Chondrocyte (in vitro differentiated cells): ENCODE results near the gene ALG8. TPM values are rescaled to one million over a fixed set of nuclear protein-coding genes. Genes with fewer than 3 reads are reported as not detected.
"Not testable (repeated sequence)": the region's sequence is repeated elsewhere in the genome, so short reads cannot be mapped to it uniquely, and the experiment has no call there.

ENCODE experiments used
- DNase-seq: peaks from one replicate; pipeline ENCODE4 v3.0.0; 2021; ENCODE audit warnings: mixed read lengths, low spot score
- H3K27ac Mint-ChIP-seq: one replicate; pipeline ENCODE4 v1.8.0; 2021; ENCODE audit warnings: mild to moderate bottlenecking, moderate library complexity, mixed read lengths; ENCODE audit not compliant: unreplicated experiment
- H3K27me3 Mint-ChIP-seq: 2 replicates; pipeline ENCODE4 v1.8.0; 2021; ENCODE audit warnings: low read depth, mixed read lengths
- H3K36me3 Mint-ChIP-seq: 2 replicates; pipeline ENCODE4 v1.8.0; 2021; ENCODE audit warnings: low read depth, mixed read lengths
- H3K4me1 Mint-ChIP-seq: 2 replicates; pipeline ENCODE4 v1.8.0; 2021; ENCODE audit warnings: low read depth, mild to moderate bottlenecking, mixed read lengths
- H3K4me3 Mint-ChIP-seq: one replicate; pipeline ENCODE4 v1.8.0; 2021; ENCODE audit warnings: mild to moderate bottlenecking, moderate library complexity, mixed read lengths; ENCODE audit not compliant: unreplicated experiment
- H3K9me3 Mint-ChIP-seq: 2 replicates; pipeline ENCODE4 v1.8.0; 2021; ENCODE audit warnings: low read depth, mixed read lengths
- CTCF ChIP-seq: fragments of 200-600 bp; sonication (generic); IDR thresholded peaks from 2 replicates; pipeline ENCODE4 v1.5.0; 2021; ENCODE audit warnings: antibody characterized with exemption, mild to moderate bottlenecking, moderate library complexity
- total RNA-seq: library from RNA; stranded (reverse); gene quantifications from 3 replicates; pipeline ENCODE4 v1.2.1, GENCODE V29; 2021

Gene ALG8
- total RNA-seq, 1 donor from 2014 or later, result 30.1 TPM

- Mint-ChIP-seq H3K36me3 (no peaks in the 10 kb centered on the region), H3K27me3 (no peaks in the 10 kb centered on the region), H3K27ac (peak within 1 kb of the TSS; percentile 96), H3K4me3 (peak within 1 kb of the TSS; percentile 93), H3K4me1 (peaks cover 40% of the 10 kb centered on the region), H3K9me3 (no peaks in the 10 kb centered on the region)
- DNase-seq, result peak; percentile 93
- peak; percentile 48 for TF ChIP-seq CTCF
Measured at GRCh38 chr11:78079232-78080083, 60.0 kb downstream of the ALG8 start, which contains the start of gene NDUFC2. TSS of gene NDUFC2 (minus strand) at chr11:78079862. CDS start at chr11:78079744, 118 bp downstream.

- Mint-ChIP-seq H3K27me3 (no peaks in the 10 kb centered on the region), H3K4me3 (peak overlapping the region; percentile 93), H3K27ac (peak overlapping the region; percentile 96), H3K36me3 (no peaks in the 10 kb centered on the region), H3K9me3 (no peaks in the 10 kb centered on the region), H3K4me1 (peaks cover 41% of the 10 kb centered on the region)
- no peak for TF ChIP-seq CTCF
- no peak for DNase-seq
Measured at GRCh38 chr11:78078218-78079167, 60.9 kb downstream of the ALG8 start.

- Mint-ChIP-seq H3K4me3 (peak overlapping the region; percentile 93), H3K4me1 (peaks cover 41% of the 10 kb centered on the region)
- not testable (repeated sequence) for H3K27ac Mint-ChIP-seq, H3K36me3 Mint-ChIP-seq, H3K27me3 Mint-ChIP-seq, H3K9me3 Mint-ChIP-seq, DNase-seq
Measured at GRCh38 chr11:78077592-78077991, 61.8 kb downstream of the ALG8 start.

GRCh38 chr11:78076733-78077403 lies 62.6 kb downstream of the ALG8 start:
- no peak for DNase-seq
- peaks cover 41% of the 10 kb centered on the region for H3K4me1 Mint-ChIP-seq
- no peak overlapping the region for H3K27ac Mint-ChIP-seq
- H3K9me3 Mint-ChIP-seq, result no peaks in the 10 kb centered on the region
- no peaks in the 10 kb centered on the region for H3K27me3 Mint-ChIP-seq
- no peak overlapping the region for H3K4me3 Mint-ChIP-seq
- TF ChIP-seq CTCF, result no peak
- H3K36me3 Mint-ChIP-seq, result peaks cover 5% of the 10 kb centered on the region

- H3K9me3 Mint-ChIP-seq, result no peaks in the 10 kb centered on the region
Measured at GRCh38 chr11:78074756-78075155, 64.7 kb downstream of the ALG8 start.

More at GRCh38 chr11:78074756-78075155, 64.7 kb downstream of the ALG8 start:
- H3K27me3 Mint-ChIP-seq, result no peaks in the 10 kb centered on the region
- no peak overlapping the region for H3K4me3 Mint-ChIP-seq
- H3K36me3 Mint-ChIP-seq, result peaks cover 12% of the 10 kb centered on the region
- no peak for DNase-seq
- peaks cover 32% of the 10 kb centered on the region for H3K4me1 Mint-ChIP-seq
- no peak for TF ChIP-seq CTCF
- no peak overlapping the region for H3K27ac Mint-ChIP-seq
